Measurements from ENCODE around the gene MLXIP.
A peak's percentile ranks its signal among the peaks of the same experiment; 100 is the strongest.

The MLXIP gene

GRCh38 chr12:122190842-122191668, 112.5 kb downstream of the MLXIP start:
- peak; percentile 56 for DNase-seq

GRCh38 chr12:122192441-122192840, 113.9 kb downstream of the MLXIP start:
- no peak for DNase-seq

- no peak for DNase-seq
Measured at GRCh38 chr12:122194804-122195203, 116.2 kb downstream of the MLXIP start.

- DNase-seq = no peak
Measured at GRCh38 chr12:122195405-122195804, 116.8 kb downstream of the MLXIP start.
